Stimulated activated CD8-positive, alpha-beta memory T cell treated with anti-CD3 and anti-CD28 coated beads, Interleukin-15, amount 100 ng/mL, for 48 hours (primary cell): Measurements from ENCODE around the gene SV2A.
"Not testable (repeated sequence)": the region's sequence is repeated elsewhere in the genome, so short reads cannot be mapped to it uniquely, and the experiment has no call there.

Source experiments
- DNase-seq, 2 donors: peaks; one replicate each; pipeline ENCODE4 v3.0.0-alpha.2; 2020; ENCODE audit warnings: low read depth in 2 of 2

SV2A gene

GRCh38 chr1:149917571-149918144 is at the start of gene SV2A:
TSS of gene SV2A (minus strand) at chr1:149917844. CDS start at chr1:149913840, 4,004 bp downstream.
- peak; percentile 10 to 29 for DNase-seq

GRCh38 chr1:149967041-149967440 is 49.4 kb upstream of the SV2A start:
- no peak for DNase-seq

- DNase-seq = no peak
Measured at GRCh38 chr1:149966405-149966804, 48.8 kb upstream of the SV2A start.

GRCh38 chr1:149965440-149965839 is 47.8 kb upstream of the SV2A start:
- no peak for DNase-seq

- no peak for DNase-seq
Measured at GRCh38 chr1:149963358-149963757, 45.7 kb upstream of the SV2A start.

GRCh38 chr1:149962736-149963135 is 45.1 kb upstream of the SV2A start:
- no peak for DNase-seq

- peak; percentile 8 to 14 for DNase-seq
Measured at GRCh38 chr1:149962039-149962647, 44.5 kb upstream of the SV2A start.

- DNase-seq = not testable (repeated sequence)
Measured at GRCh38 chr1:149957548-149957947, 39.9 kb upstream of the SV2A start.

- no peak for DNase-seq
Measured at GRCh38 chr1:149949911-149950310, 32.3 kb upstream of the SV2A start.

GRCh38 chr1:149945206-149945605 is 27.6 kb upstream of the SV2A start:
- no peak for DNase-seq

GRCh38 chr1:149942885-149943284 is 25.2 kb upstream of the SV2A start:
- no peak for DNase-seq

GRCh38 chr1:149942207-149942606 is 24.6 kb upstream of the SV2A start:
- no peak for DNase-seq

GRCh38 chr1:149940427-149940826 is 22.8 kb upstream of the SV2A start:
- no peak for DNase-seq

- DNase-seq = not testable (repeated sequence)
Measured at GRCh38 chr1:149938668-149939003, 21.0 kb upstream of the SV2A start.

GRCh38 chr1:149937759-149938158 is 20.1 kb upstream of the SV2A start:
- DNase-seq = no peak

GRCh38 chr1:149936992-149937705 is 19.5 kb upstream of the SV2A start:
- DNase-seq = no peak

- no peak for DNase-seq
Measured at GRCh38 chr1:149936170-149936991, 18.7 kb upstream of the SV2A start, which contains the start of gene MTMR11. TSS of gene MTMR11 (minus strand) at chr1:149936879. CDS start at chr1:149936647, 232 bp downstream.

GRCh38 chr1:149934356-149934755 is 16.7 kb upstream of the SV2A start:
- no peak for DNase-seq

GRCh38 chr1:149933208-149933607 is 15.6 kb upstream of the SV2A start:
- DNase-seq = no peak

- no peak for DNase-seq
Measured at GRCh38 chr1:149932474-149932873, 14.8 kb upstream of the SV2A start.

- DNase-seq = no peak
Measured at GRCh38 chr1:149931212-149931790, 13.7 kb upstream of the SV2A start.

GRCh38 chr1:149929856-149930255 is 12.2 kb upstream of the SV2A start:
- no peak for DNase-seq
